IMR-90 (cell line): ENCODE results near the gene ATP2A3. TPM values are rescaled to one million over a fixed set of nuclear protein-coding genes. Genes with fewer than 3 reads are reported as not detected.

ENCODE experiments used
- RAD21 ChIP-seq: IDR thresholded peaks from 2 replicates; pipeline ENCODE4 v1.6.1; 2012; ENCODE audit warnings: low read length, improper control_type of control experiment
- polyA plus RNA-seq, 3 experiments: library from polyadenylated mRNA; depleted of rRNA; stranded (reverse); fragments of >200 nt; gene quantifications; 2 replicates each; pipeline ENCODE4 v1.2.3, GENCODE V29; 2012; ENCODE audit warnings: low replicate concordance in 1 of 3
- total RNA-seq: library from RNA; depleted of rRNA; stranded (reverse); fragments of >200 nt; gene quantifications from 2 replicates; pipeline ENCODE4 v1.2.3, GENCODE V29; 2012
- TF ChIP-seq, protein P1 (sequence below): conservative IDR thresholded peaks from 2 replicates; pipeline ENCODE4 v1.5.1; 2012; ENCODE audit warnings: mild to moderate bottlenecking, low read depth, low read length, improper control_type of control experiment

The ATP2A3 gene
- total and polyA plus RNA-seq, 2 of the 4 experiments (the other 2 are of a cell fraction), result 0.18 to 0.63 TPM

DNA sequence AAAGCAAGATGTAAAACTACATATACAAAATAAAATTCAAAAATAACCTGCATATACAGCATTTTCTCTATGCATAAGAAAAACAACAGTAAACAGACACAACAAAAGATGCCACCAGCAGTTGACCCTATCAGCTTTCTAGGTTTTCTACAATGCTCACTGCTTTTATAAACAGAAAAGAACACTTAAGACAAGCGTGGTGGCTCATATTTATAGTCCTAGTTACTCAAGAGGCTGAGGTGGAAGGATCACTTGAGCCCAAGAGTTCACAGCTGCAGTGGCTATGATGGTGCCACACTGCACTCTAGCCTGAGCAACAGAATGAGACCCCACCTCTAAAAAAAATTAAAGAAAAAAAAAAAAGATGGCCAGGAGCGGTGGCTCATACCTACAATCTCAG, 46.5 kb upstream of the ATP2A3 start (continued):
- no peak for TF ChIP-seq RAD21
- TF ChIP-seq, protein P1, sequence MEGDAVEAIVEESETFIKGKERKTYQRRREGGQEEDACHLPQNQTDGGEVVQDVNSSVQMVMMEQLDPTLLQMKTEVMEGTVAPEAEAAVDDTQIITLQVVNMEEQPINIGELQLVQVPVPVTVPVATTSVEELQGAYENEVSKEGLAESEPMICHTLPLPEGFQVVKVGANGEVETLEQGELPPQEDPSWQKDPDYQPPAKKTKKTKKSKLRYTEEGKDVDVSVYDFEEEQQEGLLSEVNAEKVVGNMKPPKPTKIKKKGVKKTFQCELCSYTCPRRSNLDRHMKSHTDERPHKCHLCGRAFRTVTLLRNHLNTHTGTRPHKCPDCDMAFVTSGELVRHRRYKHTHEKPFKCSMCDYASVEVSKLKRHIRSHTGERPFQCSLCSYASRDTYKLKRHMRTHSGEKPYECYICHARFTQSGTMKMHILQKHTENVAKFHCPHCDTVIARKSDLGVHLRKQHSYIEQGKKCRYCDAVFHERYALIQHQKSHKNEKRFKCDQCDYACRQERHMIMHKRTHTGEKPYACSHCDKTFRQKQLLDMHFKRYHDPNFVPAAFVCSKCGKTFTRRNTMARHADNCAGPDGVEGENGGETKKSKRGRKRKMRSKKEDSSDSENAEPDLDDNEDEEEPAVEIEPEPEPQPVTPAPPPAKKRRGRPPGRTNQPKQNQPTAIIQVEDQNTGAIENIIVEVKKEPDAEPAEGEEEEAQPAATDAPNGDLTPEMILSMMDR, result no peak
